Stimulated activated CD8-positive, alpha-beta memory T cell treated with anti-CD3 and anti-CD28 coated beads, Interleukin-2, amount 100 ng/mL, for 48 hours (primary cell): ENCODE results near the gene PLEKHA5.

Experiments
- DNase-seq, 2 donors: peaks; one replicate each; pipeline ENCODE4 v3.0.0-alpha.2; 2020; ENCODE audit warnings: low read depth in 2 of 2

Gene PLEKHA5

DNA sequence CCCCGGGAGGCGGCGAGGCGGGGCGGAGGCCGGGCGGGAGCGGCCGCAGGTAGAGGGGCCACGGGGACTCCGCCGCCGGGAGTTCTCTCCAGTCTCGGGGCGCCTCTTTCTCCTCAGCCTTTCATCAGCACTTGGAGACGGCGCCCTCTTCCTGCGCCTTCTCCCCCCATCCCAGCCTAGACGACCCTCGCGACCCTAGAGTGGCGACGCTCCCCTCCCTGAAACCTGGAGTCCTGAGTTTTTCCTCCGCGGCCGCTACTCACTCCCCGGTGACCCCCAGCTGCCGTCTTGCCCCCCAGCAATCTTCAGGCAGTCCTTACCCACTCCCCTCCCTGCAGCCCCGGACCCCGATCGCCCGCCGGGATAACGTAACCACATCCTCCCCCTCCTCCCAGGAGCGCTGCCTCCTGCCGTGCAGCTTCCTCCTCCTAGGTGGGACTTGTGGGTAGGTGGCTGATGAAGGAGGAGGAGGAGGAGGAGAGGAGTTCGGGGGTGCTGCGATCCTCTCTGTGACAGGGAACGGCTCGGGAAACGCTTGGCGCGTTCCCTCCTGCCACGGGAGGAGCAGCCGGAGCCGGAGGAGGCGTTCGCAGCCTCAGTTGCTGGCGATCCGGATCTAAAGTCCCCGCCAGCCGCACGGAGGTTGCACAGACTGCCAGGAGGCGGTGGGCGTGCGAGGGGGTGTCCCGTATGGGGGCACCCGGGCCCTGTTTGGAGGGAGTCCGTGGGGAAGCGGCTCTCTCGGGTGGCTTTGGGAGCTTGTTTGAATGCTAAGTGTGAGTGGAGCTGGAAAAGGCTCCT is 891 bp downstream of the PLEKHA5 start:
- DNase-seq: peak in 1 of 2 donors; percentile 8

DNA sequence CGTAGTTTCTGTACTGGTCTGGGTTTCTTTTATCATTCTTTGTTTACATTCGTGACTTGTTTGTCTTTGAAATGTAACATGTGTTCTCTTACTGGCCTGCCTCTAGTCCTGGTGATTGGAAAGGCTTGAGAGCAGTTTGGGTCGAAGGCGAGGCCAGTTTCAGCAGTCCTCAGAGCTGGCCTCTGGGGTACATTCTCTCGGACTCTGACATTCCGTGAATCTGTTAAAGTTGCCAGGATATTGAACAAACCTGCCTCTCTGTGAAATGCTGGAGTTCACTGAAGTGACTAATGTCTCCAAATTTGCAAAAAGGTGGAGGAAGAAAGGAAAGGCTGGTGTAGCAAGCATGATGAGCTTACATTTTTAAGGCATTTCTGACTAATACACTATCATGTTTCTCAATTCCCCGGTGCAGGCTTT is 1.5 kb downstream of the PLEKHA5 start:
- no peak for DNase-seq

DNA sequence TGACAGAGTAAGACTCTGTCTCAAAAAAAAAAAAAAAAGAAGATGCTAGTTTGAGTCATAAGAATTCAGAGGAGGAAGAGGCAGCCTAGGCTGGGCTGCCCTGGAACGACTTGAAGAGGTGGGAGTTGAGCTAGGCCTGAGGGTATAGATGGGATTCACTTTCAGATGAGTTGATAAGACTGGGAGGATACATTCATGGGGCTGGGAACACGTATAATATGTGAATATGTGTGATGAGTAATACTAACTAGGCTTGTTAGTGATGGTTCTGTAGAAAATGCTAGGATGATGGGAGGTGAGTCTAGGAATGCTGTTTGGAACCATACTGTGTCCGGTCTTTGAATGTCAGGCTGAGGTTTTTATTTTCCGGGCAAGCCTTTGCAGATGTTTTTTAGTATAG is 9.0 kb downstream of the PLEKHA5 start:
- no peak for DNase-seq

DNA sequence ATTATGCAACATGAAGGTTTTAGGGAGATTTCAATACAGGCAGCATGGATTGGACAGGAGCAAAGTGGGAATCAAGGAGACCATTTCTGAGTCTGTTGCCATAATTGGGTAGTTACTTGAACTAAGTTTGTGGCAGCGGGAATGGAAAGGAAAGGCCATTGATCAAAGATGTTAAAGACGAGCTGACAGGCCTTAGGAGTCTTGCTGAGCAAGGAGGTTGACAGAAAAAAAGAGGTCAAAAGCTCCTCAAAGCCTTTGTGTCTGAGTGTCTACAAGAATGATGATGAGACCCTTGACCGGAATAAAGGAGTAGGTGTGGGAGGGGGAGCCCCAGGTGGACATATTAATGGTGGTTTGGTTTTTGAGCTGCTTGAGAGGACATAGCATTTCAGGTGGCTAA is 9.4 kb downstream of the PLEKHA5 start:
- DNase-seq: no peak

DNA sequence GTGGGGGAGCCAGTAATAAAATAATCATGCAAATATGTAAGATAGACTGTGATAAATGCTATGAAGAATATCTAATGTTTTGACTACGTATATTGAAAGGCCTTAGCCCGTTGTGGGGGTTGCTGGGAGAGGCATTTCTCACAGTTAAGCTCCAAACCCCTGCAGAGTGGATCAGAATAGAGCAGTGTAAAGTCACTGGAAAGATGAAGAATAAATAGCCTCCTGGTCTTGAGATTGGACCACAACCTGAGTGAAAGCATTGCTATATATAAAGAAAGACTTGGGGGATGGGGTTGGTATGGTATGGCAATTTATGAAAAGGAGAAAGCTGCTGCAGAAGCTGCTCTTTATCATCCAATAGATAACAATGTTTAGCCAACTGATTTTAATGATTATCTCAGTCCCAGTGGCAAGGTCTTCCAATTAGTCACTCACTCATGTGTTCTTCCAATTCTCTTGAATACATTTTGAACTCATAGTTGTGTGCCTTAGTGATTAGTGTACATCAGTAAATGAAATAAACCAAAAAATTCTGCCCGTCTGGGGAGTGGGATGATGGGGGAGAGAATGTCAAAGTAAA is 10.2 kb downstream of the PLEKHA5 start:
- no peak for DNase-seq

DNA sequence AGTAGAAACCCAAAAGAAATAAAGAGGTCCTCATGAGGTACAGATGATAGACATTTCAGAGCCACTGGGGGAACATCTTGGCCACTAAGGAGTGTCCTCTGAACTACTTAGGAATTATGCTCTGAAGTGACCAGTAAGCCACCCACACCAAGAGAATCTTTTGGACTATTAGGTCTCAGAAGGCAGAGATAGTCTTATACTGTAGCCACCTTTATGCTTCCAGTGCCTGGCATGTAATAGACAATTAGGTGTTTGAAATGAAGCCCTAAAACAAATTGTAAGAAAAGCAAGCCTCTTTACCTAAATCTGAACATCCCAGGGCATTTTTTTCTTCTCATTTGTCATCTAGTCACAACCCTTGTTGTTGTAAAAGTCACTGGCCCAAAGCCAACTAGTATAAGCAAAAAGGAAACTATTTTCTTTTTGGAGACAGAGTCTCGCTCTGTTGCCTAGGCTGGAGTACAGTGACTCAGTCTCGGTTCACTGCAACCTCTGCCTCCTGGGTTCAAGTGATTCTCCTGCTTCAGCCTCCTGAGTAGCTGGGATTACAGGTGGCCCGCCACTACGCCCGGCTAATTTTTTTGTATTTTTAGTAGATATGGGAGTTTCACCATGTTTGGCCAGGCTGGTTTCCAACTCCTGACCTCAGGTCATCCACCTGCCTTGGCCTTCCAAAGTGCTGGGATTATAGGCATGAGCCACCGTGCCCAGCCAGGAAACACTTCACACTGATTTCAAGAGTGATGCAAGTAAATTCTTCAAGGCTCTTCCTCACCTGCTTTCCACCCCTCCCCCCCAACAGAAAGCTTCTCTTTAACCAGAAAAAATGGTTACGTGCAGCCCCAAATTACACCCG is 11.1 kb downstream of the PLEKHA5 start:
- DNase-seq: no peak

DNA sequence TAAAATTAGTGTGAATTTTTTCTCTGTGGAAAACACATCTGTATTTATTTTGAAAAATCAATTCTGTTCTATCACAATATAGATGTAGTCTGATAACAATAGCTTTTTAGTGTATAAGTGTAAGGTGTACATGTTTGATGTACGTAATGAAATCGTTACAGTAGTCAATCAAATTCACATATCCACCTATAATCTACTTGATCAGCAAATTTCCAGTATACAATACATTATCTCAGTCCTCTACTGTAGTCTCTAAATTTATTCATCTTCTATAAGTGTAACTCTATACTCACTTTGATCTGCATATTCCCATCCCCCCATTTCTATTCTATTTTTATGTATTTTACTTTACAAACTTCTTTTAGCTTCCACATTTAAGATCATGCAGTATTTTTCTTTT is 13.0 kb downstream of the PLEKHA5 start:
- no peak for DNase-seq

DNA sequence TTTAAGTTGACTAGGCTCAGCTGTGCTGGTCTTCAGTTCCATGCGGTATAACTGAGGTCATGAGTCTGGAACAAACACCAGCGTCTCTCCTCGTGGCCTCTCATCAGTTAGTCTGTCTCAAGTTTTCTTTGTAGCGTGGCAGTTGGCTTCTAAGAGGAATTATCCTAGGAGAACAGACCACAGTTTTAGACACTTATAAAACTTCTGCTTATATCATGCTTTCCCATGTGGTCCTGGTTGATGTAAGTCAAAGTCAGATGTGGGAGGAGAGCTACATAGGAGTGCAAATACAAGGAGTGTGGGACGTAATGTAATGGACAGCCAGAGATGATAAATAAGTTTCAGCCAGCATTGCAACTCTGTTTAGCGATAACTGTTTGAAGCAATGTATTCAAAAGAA is 14.8 kb downstream of the PLEKHA5 start:
- no peak for DNase-seq

DNA sequence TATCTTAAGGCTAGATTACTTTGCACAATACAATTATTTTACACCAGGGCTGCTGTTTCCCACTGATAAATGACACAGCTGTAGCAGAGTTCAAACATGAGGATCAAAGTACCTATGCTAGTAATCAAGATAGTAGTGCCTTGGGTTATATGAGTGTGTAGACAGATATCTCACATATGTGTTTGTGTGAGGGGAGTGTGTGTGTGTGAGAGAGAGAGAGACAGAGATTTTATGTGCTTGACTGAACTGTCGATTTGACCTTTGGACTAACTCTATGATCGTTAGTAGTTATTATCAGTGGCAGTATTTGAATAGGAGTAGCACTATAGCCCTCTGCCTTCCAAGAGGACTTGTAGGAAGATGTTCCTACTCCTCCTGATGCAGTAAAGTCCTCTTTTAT is 15.5 kb downstream of the PLEKHA5 start:
- DNase-seq: no peak

DNA sequence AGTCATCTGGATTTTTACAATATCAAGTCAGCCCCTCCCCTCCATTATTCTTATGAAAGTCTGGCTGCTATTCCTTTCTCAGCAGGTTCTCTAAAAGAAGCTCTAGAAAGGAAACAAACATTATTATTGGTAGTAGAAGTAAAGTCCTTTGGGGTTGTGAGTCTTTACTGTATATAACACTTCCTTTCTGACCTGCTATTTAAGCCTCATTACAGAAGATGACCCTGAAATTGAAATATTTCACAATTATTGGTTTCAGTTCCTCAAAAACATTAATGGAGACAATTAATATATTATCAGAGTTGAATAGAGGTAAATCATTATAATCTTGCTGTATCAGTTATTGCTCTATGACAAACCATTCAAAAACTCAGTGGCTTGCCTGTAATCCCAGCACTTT is 19.3 kb downstream of the PLEKHA5 start:
- DNase-seq: no peak

DNA sequence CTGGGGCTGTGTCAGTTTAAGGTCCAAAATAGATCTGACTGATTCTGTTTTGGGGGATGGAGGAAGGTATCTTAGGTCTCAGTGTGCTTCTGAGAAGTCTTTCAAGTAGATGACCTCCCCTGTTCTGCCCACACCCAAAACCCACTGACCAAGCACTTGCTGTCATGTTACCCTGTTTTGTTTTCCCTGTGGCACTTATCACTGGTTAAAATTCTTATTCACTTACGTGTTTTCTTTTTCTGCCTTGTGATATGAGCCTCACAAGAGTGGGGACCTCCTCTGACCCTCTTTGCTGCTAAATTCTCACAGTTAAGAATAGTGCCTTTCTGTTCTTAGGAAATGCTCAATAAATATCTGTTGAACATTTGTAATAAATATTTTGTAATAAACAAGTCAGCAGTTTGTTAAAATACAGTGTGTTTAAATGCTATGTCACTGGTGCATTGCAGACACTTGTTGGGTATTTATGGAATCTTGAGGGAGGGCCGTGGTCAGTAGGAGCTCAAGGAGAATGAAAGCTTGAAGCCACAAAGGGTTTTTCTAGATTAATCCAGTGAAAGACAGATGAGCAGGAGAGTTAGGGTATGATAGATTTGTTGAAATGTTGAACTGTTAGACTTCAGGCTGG is 20.9 kb downstream of the PLEKHA5 start:
- DNase-seq: no peak

DNA sequence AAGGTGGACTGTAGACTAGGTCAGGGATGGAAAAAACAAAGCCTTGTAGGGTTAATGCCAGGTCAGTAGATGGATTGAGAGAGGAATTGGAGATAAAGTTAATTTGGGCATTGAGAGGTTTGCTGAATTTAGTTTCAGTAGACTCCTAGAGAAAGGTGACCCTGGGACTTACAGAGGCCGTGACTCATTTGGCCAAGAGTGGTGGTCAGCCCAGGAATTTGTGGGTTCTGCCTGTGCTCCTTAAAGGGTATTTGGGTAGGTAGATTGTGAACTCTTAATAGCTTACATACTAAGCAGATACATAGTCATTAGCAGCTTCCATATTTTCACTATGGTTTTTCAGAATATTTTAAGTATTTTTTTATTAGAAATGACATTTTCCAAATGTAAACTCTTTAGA is 21.8 kb downstream of the PLEKHA5 start:
- no peak for DNase-seq

DNA sequence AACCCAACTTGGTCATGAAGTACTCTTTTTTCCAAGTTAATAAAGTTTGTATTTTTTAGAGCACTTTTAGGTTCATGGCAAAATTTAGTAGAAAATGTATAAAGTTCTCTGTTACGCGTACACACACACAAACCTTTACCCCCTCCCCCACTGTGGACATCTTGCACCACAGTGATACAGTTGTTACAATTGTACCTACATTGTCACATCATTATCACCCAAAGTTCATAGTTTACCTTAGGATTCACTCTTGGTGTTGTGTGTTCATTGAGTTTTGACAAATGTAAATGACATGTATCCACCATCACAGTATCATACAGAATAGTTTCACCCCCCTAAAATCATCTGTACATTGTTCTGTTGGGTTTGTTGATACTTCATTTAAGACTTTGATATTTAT is 23.9 kb downstream of the PLEKHA5 start:
- no peak for DNase-seq

DNA sequence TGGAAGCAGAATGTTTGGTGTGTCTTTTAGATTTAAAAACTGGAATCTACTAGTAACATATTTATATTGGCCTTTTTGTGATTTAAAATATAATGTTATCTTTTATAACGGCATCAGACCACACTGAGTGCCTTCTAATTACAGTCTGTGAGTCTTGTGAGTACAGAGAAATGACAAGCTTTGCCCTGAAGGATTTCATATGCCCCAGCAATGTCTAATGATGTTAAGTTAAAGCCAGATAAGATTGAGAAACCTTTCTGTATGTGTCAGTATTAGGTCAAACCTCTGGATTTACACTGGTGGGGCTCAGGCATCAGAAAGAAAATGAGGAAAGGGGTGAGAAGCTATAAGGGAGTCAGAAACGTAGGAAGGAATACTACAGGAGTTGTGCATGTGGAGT is 25.2 kb downstream of the PLEKHA5 start:
- no peak for DNase-seq

DNA sequence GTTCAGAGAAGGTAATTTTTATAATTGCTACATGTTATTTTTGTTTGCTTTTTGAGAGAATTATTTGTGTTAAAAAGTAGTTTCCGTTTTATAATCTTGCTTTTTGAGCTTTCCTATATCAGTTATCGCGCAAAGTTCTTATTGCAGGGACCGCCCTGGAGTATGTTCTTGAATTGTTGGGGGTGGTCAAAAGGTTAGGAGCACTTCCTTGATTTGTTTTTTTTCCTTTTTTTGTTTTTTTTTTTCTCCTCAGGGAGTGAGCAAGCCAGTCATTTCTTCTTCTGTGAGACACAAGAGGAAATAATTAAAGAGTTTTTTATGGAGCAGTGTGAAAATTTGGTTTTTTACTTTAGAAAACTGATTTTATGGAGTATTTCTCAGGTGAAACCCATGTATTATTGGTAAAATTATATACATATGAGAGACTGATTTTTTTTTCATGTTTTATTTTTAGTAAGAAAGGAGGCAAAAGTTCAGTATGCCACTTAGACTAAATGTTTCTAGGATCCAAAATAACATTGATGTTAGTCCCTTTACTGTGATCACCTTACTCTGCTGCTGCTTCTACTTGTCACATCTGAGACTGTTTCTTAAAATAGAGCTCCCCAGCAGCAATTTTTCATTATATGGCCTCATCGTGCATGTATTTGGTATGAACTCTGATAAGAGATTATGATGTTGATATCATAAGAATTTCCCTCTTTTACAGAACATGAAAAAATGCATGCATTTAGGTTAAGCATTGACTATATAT is 26.6 kb downstream of the PLEKHA5 start:
- no peak for DNase-seq

DNA sequence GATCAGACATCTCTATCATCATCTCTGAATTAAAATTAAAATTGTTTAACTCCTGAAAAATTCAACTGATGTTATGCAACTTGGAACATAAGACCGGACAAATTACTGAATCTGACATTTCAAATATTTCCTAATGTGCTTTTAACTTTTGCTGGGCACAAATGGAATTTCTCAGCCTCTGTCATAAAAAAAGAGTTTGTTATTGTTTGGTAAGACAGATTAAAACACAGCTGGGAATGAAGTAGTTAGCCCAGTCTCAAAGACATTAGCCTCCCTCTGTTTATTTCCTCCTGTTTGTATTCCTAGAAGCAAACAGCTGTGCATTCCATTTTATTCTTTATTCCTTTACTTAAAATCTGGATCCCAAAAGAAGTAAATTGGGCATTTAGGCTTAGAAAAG is 29.4 kb downstream of the PLEKHA5 start:
- DNase-seq: no peak

DNA sequence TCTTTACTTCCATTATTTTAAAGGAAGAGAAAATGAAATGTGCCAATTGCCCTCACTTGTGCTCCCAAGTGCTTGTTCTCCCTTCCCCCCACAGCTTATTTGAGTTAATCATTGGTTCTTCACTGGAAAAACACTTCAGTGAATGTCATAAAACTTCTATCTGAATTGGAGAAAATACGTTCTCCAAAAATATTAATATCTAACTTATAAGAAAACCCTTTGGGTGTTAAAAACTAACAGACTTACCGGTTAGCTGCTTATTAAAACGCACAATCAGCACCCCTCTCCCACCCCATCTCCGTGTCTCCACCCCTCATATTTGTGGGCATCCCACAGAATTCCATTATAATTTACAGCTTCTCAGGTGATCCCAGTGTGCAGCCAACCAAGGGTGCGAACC is 31.7 kb downstream of the PLEKHA5 start:
- no peak for DNase-seq

DNA sequence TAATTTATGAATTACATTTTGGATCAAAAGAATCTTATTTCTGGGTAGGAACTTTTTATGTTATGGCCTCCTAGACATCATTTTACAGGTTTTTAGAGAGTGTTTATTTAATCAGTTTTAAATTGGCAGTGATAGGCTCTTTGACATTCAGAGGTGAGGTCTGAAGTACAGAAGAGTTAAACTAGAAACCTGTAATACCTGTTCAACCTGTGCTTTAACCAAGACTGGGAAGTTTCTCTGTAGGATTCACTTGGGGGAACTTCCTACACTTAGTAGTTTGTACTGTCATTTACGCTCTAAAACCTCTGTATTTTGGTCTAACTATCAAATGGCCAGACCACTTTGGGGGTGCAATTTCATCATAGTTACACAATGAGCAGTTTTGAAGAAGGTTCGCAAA is 35.9 kb downstream of the PLEKHA5 start:
- DNase-seq: no peak

DNA sequence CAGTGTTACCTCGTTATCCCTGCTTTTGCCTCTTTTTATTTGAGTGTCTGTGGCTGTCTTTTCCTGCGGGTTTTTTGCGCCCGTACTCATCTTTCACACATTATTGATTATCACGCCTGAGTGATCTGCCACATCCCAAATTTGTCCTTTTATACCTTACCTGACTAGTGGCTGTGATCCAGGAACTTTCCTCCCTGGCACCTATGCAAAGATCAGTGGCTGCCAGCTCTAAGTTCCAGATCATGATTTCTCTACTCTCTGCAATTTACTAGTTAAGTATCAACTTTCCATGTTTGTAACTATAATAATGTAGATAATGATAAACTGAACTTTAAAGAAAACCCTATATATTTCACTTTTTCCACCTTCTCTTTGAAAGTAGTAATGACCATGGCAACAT is 36.9 kb downstream of the PLEKHA5 start:
- no peak for DNase-seq

DNA sequence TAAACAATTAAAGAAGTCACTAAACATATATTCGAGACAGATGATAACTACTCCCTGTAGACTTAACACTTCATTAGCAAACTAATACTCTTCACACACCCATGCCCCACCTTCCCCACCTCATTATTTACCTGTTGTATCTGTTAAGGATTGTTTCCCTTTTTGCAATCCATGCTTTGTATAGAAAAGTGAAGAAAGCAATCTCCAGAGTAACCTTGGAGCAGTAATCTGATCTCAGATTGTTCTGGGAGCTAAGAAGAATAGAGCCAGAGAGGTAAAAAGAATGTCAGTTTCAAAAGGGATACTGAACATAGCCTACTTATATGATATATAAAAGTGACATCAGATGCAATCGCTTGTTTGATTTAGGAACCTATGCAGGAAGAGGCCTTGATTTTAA is 37.4 kb downstream of the PLEKHA5 start:
- no peak for DNase-seq

DNA sequence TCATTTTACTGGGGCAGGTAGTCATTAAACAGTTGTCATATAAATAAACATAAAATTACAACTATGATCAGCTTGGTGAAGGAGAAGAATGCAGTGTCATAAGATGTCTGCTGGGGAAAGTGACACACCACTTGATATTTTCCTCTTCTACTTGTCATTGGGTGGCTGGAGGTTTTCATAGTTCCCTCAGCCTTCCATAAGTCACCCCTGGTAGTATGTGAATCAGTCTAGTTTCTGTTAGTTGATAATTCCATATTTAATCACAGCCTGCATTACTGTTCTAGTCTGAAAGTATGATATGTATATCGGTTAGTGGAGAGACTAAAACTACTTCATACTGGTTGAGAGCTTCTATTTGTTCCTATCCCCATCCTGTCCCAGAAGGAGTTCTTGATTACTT is 38.2 kb downstream of the PLEKHA5 start:
- no peak for DNase-seq

DNA sequence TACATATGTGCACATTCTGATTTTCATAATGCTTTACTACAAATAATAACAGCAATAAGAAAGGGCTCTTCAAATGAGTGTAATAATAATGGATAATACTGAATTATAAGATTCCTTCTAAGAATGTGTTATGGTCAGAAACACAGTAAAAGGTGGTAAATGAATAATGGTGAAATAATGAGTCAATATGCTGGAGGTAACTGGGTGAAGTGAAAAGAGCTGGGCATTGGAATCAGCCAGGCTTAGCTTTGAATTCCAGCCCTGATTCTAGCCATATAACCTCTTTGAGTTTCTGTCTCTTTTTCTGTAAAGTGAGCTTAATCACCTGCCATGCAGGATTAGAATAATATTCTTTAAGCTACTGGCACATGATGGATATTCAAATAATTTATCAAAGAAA is 39.1 kb downstream of the PLEKHA5 start:
- no peak for DNase-seq
